Fibroblast of pulmonary artery (primary cell): ENCODE data around the gene DENND11.
A peak's percentile ranks its signal among the peaks of the same experiment; 100 is the strongest.

Experiments used
- DNase-seq: peaks from one replicate; pipeline ENCODE4 v3.0.0-alpha.2; 2010; ENCODE audit warnings: low read depth
- H3K4me3 ChIP-seq: replicated peaks from 2 replicates; pipeline ENCODE4 v1.5.1; 2011; ENCODE audit warnings: low read depth, mild to moderate bottlenecking, control low read depth, low read length, moderate library complexity
- TF ChIP-seq, protein P1 (sequence below): IDR thresholded peaks from 2 replicates; pipeline ENCODE4 v1.5.1; 2011; ENCODE audit warnings: mild to moderate bottlenecking, control low read depth, low read length, inconsistent platforms; ENCODE audit errors: missing control alignments

Gene DENND11

DNA sequence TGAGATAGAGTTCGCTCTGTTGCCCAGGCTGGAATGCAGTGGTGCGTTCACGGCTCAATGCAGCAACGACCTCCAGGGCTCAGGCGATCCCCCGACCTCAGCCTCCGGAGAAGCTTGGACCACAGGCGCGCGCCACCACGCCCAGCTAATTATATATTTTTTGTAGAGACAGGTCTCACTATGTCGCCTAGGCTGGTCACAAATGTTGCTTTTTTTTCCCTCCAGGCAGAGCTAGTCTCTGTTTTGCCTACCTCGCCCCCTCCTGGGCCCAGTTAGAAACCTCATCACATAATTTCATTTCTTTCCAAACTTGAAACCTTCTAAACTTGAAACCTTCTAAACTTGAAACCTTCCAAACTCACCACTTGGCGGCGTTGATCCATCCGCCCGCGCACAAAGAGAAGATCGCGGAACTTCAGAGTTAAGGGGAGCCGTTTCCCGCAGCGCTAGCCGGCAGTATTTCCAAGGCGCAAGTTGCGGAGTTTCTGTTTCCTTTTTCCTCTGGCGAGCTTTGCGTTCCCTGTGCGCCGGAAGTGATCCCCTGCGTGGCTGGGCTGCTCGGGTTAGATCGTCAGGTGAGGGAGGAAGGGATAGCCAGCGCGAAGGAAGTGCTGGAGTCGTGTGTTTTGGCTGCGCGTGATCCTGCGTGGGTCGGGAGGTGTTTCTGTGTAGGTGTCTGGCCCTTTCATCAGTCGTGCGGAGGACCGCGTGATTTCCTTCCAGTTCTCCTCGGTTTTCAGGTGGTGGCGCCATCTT, 36.0 kb upstream of the DENND11 start, which contains the start of gene SSBP1:
Gene SSBP1, plus strand, starts transcription at position 523 of the 756 bp plus-strand sequence. CDS start 809 bp downstream, outside the sequence.
- peak within 1 kb of the TSS; percentile 93 for H3K4me3 ChIP-seq
- TF ChIP-seq, protein P1, sequence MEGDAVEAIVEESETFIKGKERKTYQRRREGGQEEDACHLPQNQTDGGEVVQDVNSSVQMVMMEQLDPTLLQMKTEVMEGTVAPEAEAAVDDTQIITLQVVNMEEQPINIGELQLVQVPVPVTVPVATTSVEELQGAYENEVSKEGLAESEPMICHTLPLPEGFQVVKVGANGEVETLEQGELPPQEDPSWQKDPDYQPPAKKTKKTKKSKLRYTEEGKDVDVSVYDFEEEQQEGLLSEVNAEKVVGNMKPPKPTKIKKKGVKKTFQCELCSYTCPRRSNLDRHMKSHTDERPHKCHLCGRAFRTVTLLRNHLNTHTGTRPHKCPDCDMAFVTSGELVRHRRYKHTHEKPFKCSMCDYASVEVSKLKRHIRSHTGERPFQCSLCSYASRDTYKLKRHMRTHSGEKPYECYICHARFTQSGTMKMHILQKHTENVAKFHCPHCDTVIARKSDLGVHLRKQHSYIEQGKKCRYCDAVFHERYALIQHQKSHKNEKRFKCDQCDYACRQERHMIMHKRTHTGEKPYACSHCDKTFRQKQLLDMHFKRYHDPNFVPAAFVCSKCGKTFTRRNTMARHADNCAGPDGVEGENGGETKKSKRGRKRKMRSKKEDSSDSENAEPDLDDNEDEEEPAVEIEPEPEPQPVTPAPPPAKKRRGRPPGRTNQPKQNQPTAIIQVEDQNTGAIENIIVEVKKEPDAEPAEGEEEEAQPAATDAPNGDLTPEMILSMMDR = peak; percentile 78
- DNase-seq = peak; percentile 98

DNA sequence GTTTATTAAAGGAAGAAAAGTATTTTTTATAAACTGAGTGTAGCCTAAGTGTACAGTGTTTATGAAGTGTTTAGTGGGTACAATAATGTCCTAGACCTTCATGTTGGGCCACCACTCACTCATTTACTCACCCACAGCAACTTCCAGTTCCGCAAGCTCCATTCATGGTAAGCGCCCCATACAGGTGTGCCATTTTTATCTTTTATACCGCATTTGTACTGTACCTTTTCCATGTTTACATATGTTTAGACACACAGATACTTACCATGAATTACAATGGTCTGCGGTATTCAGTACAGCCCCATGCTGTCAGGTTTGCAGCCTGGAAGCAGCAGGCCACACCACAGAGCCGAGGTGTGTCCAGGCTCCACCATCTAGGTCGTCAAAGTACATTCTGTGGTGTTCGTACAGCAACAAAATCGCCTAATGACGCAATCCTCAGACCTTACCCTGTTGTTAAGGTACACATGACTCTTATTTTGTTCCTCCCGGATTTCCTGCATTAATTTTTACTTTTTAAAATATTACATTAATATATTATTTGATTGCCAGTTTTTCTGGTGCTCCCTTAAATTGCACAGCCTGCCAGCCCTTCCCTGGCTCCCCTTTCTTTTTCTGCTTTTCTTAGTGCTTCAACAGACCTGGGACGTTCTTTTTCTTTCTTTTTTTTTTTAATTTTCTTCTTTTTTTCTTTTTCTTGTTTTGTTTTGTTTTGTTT, 35.3 kb upstream of the DENND11 start:
- peak; percentile 23 for DNase-seq
- TF ChIP-seq, protein P1 = no peak
- H3K4me3 ChIP-seq = peak overlapping the region; percentile 93

DNA sequence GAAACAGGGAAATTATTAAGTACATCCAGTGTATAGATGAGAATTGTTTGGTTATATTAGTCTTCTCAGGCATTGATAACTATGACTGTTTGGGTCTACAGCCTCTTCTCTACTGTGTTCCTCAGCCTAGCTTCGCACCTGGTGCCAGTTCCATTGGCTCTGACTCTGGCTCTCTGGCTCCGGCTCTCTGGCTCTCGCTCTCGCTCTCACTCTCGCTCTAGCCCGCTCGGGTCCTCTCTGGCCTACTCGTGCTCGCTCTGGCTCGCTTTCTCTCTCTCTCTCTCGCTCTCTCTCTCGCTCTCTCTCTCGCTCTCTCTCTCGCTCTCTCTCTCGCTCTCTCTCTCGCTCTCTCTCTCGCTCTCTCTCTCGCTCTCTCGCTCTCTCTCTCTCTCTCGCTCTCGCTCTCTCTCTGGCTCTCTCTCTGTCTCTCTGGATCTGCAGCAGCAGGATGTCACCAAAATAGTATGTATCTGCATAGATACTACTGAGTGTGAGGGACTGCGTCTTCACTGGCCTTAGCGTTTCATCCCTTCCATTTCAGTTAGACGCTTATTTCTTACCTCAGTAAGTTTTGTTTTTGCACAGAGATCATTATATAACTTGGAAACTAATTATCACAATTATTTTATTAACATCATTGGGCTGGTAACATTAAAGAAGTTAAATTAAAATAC, 29.6 kb upstream of the DENND11 start:
- TF ChIP-seq, protein P1 = no peak
- H3K4me3 ChIP-seq = no peak overlapping the region
- DNase-seq = peak; percentile 23

DNA sequence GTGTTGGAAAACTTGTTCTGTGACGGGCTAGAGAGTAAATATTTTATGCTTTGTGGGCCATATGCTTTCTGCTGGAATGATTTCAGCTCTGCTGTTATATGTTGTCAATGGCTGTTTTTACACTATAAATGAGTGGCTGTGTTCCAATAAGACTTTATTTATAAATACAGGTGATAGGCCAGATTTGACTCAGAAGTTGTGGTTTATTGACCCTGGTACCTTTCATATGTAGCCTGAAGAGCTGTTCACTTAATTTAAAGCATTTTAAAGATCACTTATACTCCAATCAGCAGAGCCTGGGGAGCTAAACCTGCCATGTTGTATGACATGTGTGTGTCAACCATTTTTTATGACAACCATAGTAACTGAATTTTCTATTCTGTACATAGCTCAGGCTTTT, 27.1 kb upstream of the DENND11 start:
- no peak for DNase-seq
- no peak overlapping the region for H3K4me3 ChIP-seq
- TF ChIP-seq, protein P1 = no peak

DNA sequence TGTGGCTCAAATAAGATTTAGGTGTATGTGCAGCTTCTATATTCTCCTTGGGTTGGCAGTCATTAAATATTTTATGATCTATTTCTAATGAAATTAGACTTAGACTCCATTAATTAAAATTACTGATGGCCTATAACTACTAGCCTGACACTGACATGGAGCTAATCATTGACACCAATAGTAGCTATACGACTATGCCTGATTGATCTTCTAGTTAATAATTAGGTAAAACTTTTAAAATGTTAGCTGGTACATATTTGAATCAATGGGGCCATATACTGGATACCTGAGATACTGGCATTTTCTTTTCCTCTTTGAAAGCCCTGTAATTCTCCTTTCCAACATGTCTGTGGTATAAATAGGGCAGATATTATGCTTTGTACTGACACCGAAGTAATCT, 20.6 kb upstream of the DENND11 start:
- no peak overlapping the region for H3K4me3 ChIP-seq

DNA sequence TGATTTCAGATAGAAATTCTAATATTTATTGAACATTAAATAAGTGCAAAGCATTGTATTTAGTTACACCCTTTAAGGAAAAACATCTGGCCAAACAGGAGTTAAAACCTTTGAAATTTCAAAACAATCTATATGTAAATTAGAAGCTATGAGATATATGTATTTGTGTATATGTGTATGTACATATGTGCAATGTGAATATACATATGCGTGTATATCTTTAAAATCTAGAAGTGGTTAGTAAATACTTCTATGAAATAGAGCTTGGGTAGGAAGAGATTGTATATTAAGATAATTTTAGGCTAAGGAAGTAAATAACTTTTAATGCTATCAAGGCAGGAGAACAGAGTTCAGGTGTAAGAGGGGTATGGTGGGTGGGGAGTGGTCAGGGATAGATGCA, 15.5 kb upstream of the DENND11 start:
- TF ChIP-seq, protein P1 = no peak
- no peak overlapping the region for H3K4me3 ChIP-seq
- no peak for DNase-seq

More for the DNA sequence above, 20.6 kb upstream of the DENND11 start:
- no peak for DNase-seq
- TF ChIP-seq, protein P1 = no peak
